Fibroblast of mammary gland (primary cell): Measurements from ENCODE around the gene SNX32.

Source experiments
- DNase-seq: peaks from one replicate; pipeline ENCODE4 v3.0.0-alpha.2; 2010; ENCODE audit warnings: low read depth
- H3K4me3 ChIP-seq: 2 replicates; pipeline ENCODE4 v1.5.1; 2011; ENCODE audit warnings: low read depth, mild to moderate bottlenecking, low read length, moderate library complexity; ENCODE audit not compliant: control insufficient read depth
- TF ChIP-seq, protein P1 (sequence below): conservative IDR thresholded peaks from 2 replicates; pipeline ENCODE4 v1.5.1; 2011; ENCODE audit warnings: low read depth, low read length, inconsistent platforms; ENCODE audit not compliant: control insufficient read depth, insufficient read depth

The SNX32 gene

DNA sequence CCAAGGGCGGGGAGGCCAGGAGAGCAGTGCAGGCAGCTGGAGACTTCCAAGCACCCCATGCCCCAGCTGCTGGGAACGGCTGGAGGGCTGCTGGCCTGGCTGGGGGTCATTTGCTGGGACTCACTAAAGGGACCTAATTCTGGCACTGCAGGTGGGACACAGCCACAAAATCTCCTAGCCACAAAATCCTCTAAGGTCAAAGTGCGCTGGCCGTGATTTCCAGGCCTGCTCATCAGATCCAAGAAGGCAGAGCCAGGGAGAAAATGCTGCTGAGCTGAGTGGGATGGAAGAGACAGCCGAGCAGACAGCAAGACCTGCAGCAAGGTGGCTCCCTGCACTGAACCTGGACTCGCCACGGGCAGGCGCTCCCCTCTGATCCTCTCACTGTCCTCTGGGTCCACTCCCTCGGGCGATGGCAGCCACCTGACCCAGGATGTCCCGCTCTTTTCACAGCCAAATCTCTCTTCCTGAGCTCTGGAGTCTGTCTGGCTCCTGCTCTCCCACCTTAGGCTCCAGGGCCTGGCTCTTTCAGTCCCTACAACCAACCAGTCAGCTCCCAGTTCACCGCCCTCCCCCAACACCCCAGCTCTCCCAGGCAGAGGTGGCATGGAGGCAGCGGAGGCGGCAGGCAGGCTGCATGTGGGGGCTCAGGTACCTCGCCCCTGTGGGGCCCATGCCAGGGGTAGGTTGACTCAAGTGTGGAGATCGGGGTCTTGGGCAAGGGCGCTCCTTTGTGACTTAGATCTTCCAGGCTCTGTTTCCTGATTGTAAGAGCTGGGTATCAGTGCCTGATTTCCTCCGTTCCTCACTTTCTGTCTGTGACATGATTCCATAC lies 32.4 kb upstream of the SNX32 start:
- H3K4me3 ChIP-seq, result no peak overlapping the region
- TF ChIP-seq, protein P1, sequence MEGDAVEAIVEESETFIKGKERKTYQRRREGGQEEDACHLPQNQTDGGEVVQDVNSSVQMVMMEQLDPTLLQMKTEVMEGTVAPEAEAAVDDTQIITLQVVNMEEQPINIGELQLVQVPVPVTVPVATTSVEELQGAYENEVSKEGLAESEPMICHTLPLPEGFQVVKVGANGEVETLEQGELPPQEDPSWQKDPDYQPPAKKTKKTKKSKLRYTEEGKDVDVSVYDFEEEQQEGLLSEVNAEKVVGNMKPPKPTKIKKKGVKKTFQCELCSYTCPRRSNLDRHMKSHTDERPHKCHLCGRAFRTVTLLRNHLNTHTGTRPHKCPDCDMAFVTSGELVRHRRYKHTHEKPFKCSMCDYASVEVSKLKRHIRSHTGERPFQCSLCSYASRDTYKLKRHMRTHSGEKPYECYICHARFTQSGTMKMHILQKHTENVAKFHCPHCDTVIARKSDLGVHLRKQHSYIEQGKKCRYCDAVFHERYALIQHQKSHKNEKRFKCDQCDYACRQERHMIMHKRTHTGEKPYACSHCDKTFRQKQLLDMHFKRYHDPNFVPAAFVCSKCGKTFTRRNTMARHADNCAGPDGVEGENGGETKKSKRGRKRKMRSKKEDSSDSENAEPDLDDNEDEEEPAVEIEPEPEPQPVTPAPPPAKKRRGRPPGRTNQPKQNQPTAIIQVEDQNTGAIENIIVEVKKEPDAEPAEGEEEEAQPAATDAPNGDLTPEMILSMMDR, result no peak
- DNase-seq, result no peak

DNA sequence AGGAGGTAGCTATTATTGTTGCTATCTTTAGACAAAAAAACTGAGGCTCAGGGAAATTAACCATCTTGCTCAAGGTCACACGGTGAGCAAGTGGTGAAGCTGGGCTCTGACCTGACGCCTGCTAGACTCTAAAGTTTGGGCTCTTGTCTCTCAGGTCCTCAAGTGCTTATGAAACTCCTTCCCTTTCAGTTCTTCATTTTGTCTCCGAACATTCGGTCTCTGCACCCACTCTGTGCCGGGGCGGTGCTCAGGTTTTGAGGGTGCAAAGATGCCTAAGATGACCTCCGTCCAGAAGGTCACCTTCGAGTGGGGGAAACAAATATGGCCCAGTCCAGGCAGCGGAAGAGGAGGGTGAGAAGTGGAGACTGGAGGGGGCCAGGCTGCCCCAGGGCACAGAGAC lies 30.9 kb upstream of the SNX32 start:
- H3K4me3 ChIP-seq, result no peak overlapping the region
- TF ChIP-seq, protein P1, result no peak
- no peak for DNase-seq

DNA sequence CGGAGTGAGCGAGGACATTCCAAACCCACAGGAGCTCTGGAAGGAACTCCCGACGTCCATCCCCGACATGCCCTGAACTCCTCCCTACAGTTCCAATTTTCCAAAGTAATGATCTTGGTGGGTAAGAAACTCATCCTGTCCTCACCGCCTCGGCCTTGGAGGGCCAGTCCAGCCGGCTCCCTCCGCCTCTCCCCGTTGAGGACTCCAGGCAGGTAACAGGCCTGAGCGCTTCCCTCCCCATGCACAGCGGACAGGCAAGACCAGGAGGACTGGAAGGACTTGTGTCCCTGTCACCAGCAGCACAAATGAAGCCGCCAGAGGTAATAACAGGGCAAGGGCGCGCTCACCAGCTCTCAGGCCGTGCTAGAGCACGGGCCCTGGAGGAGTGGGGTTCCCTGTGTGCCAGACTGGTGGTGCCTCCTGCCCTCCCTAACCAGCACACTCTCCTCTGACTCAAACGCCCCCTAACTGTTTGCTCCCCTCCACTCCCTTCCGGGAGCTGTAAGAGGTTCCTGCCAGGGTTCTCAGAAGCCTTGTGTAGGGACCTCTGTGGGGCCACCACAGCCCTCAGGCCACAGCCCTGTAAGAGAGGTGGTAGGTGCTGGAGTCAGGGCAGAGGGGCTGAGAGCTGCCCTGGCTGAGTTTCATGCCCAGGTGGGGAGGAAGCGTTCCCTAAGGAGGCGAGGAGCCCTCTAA lies 29.8 kb upstream of the SNX32 start:
- no peak overlapping the region for H3K4me3 ChIP-seq
- TF ChIP-seq, protein P1, result no peak
- no peak for DNase-seq

DNA sequence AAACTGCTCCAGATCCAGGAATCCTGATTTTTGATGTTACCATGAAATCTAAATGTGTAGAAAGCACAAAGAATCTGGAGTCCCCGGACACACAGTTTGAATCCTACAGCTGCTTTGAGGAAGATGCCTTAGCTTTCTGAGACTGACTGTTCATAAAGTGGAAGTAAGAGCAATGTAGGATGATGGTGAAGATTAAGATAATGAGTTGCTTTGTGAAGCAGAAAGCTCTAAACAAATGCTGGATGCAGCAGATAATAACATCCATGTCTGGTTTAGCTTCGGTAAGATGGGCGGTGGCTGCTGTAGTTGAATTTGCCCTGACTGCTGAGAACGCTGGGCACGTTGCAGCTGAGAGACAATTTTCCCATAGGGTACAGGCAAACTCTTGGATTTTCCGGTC lies 26.8 kb upstream of the SNX32 start:
- TF ChIP-seq, protein P1, result no peak
- no peak overlapping the region for H3K4me3 ChIP-seq
- no peak for DNase-seq

DNA sequence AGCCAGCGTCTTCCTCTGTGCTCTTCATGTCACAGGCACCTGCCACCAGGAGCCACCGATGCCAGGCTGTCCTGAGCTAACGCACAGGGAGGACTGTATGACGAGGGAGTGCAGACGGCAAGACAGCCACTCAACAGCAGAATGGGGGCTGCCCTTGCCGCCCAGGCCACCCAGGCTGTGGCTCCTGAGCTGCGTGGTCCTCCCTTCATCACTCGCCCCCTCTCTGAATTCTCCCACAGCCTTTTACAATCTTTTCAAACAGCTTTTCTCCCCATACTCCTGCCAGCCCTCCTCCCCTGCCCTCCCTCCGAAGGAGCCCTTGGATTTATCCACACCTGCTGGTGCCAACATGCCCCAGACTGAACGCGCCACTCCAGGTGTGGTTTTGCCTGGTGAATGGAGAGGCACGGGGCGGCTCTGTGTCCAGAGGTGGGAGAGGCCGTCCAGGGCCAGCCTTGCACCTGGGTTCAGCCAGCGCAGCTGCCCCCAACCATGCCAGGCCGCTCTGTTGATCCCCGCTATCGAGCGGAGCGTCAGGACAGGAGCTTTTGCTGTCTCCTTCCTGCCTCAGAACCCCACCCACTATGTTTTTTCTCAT lies 24.9 kb upstream of the SNX32 start:
- DNase-seq, result no peak
- TF ChIP-seq, protein P1, result no peak
- H3K4me3 ChIP-seq, result no peak overlapping the region

DNA sequence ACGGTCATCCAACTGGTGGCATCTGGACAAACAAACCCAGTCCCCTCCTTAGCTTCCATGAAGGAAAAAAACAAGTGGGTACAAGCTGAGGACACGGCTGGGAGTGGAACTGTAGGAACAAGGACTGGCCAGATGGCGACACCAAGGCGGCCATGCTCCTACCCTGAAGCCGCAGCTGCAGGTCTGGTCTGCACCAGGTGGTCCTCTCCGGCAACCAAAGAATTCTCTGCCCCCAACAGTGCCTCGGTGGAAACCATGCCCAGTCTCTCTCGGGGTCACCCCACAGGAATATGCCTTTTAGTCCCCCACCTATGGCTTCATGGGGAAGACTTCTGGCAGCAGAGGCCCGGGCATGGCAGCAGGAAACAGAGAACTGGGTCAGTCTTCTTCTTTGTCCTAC lies 24.3 kb upstream of the SNX32 start:
- no peak overlapping the region for H3K4me3 ChIP-seq
- DNase-seq, result no peak
- TF ChIP-seq, protein P1, result no peak
